ENCODE results near the gene ZXDA. TPM values are rescaled to one million over a fixed set of nuclear protein-coding genes. Genes with fewer than 3 reads are reported as not detected.
A peak's percentile ranks its signal among the peaks of the same experiment; 100 is the strongest.
"Not testable (repeated sequence)": the region's sequence is repeated elsewhere in the genome, so short reads cannot be mapped to it uniquely, and the experiment has no call there.

ZXDA gene
- total RNA-seq = 1 to 10 TPM; 8.1 to 9.1 (median 8.9) TPM

- Histone ChIP-seq H3K27ac (replicated peaks in 1 of 4) (peak within 1 kb of the TSS; percentile 87 to 90 (median 89)), H3K4me1 (peaks cover 19 to 41% (median 28%) of the 10 kb centered on the region in 4 donors), H3K4me3 (peak within 1 kb of the TSS; percentile 55 to 67 (median 58))
- not testable (repeated sequence) for DNase-seq (ENCODE audit: extremely low spot score); H3K27me3 ChIP-seq; H3K36me3 ChIP-seq; H3K9me3 ChIP-seq
- intact Hi-C loops (cut with DNase I) = loop anchor here (10.0 kb wide), 1 partner anchor 316 kb away; the partner anchor contains the start of gene ZXDB
- WGBS = 26% methylated on average over 6 of the region's 35 CpGs
These were observed at the start of gene ZXDA for GRCh38 chrX:57910287-57910912. TSS of gene ZXDA (minus strand) at chrX:57910458. CDS start at chrX:57910420, 38 bp downstream.

GRCh38 chrX:57952320-57952678, 42.0 kb upstream of the ZXDA start:
- no peak overlapping the region for H3K4me3 ChIP-seq
- H3K4me1 ChIP-seq = no peaks in the 10 kb centered on the region
- H3K9me3 ChIP-seq = peaks cover 0 to 21% (median 0%) of the 10 kb centered on the region in 4 donors
- TF ChIP-seq POLR2AphosphoS5 (IDR thresholded peaks at IDR 0.05) = no peak
- TF ChIP-seq CTCF (IDR thresholded peaks at IDR 0.05) = no peak
- TF ChIP-seq EP300 (IDR thresholded peaks at IDR 0.05) = no peak
- no peak for TF ChIP-seq POLR2A (IDR thresholded peaks at IDR 0.05; ENCODE audit: low read depth)
- intact Hi-C loops (cut with DNase I) = no loop called here
- no CpG with 5 or more reads among the region's 1 CpG for WGBS
- DNase-seq (ENCODE audit: extremely low spot score) = no peak
- no peaks in the 10 kb centered on the region for H3K36me3 ChIP-seq
- no peaks in the 10 kb centered on the region for H3K27me3 ChIP-seq
- no peak overlapping the region for H3K27ac ChIP-seq (replicated peaks in 1 of 4)

GRCh38 chrX:57951666-57952319, 41.5 kb upstream of the ZXDA start:
- 46% methylated on average over 2 of the region's 2 CpGs for WGBS
- H3K4me1 ChIP-seq = no peaks in the 10 kb centered on the region
- H3K9me3 ChIP-seq = peaks cover 0 to 18% (median 0%) of the 10 kb centered on the region in 4 donors
- no peaks in the 10 kb centered on the region for H3K36me3 ChIP-seq
- no peak overlapping the region for H3K27ac ChIP-seq (replicated peaks in 1 of 4)
- no peak for DNase-seq (ENCODE audit: extremely low spot score)
- no peaks in the 10 kb centered on the region for H3K27me3 ChIP-seq
- no peak overlapping the region for H3K4me3 ChIP-seq
- intact Hi-C loops (cut with DNase I) = no loop called here
- TF ChIP-seq POLR2AphosphoS5 (IDR thresholded peaks at IDR 0.05) = peak; percentile 32 to 36
- no peak for TF ChIP-seq EP300 (IDR thresholded peaks at IDR 0.05)
- TF ChIP-seq POLR2A (IDR thresholded peaks at IDR 0.05; ENCODE audit: low read depth) = no peak

- Histone ChIP-seq H3K36me3 (no peaks in the 10 kb centered on the region), H3K4me1 (no peaks in the 10 kb centered on the region), H3K27me3 (no peaks in the 10 kb centered on the region), H3K9me3 (no peaks in the 10 kb centered on the region), H3K4me3 (no peak overlapping the region), H3K27ac (replicated peaks in 1 of 4) (no peak overlapping the region)
- TF ChIP-seq EP300 (IDR thresholded peaks at IDR 0.05) = no peak
- TF ChIP-seq POLR2AphosphoS5 (IDR thresholded peaks at IDR 0.05) = no peak
- TF ChIP-seq POLR2A (IDR thresholded peaks at IDR 0.05; ENCODE audit: low read depth) = no peak
- TF ChIP-seq CTCF (IDR thresholded peaks at IDR 0.05) = no peak
- intact Hi-C loops (cut with DNase I) = no loop called here
- WGBS = 67% methylated on average over 6 of the region's 6 CpGs
- DNase-seq (ENCODE audit: extremely low spot score) = no peak
These were observed 23.1 kb upstream of the ZXDA start for GRCh38 chrX:57933321-57933720.

- TF ChIP-seq POLR2A (IDR thresholded peaks at IDR 0.05; ENCODE audit: low read depth) (no peak), CTCF (IDR thresholded peaks at IDR 0.05) (no peak), EP300 (IDR thresholded peaks at IDR 0.05) (no peak), POLR2AphosphoS5 (IDR thresholded peaks at IDR 0.05) (no peak)
These were observed 22.0 kb upstream of the ZXDA start for GRCh38 chrX:57932266-57932665.

More at GRCh38 chrX:57932266-57932665, 22.0 kb upstream of the ZXDA start:
- Histone ChIP-seq H3K4me1 (no peaks in the 10 kb centered on the region), H3K27me3 (no peaks in the 10 kb centered on the region), H3K27ac (replicated peaks in 1 of 4) (no peak overlapping the region), H3K4me3 (no peak overlapping the region), H3K36me3 (no peaks in the 10 kb centered on the region), H3K9me3 (no peaks in the 10 kb centered on the region)
- 45% methylated on average over 2 of the region's 2 CpGs for WGBS
- DNase-seq (ENCODE audit: extremely low spot score) = no peak
- intact Hi-C loops (cut with DNase I) = no loop called here
